PC-9 (cell line): ENCODE data around the gene FGD2.

ENCODE experiments used
- CTCF ChIP-seq: fragments of 200-600 bp; sonication (generic); conservative IDR thresholded peaks from 2 replicates; pipeline ENCODE4 v1.6.1; 2017; ENCODE audit warnings: mixed run types, antibody characterized with exemption, mild to moderate bottlenecking, moderate library complexity
- EZH2 ChIP-seq: fragments of 200-600 bp; sonication (generic); IDR thresholded peaks from 2 replicates; pipeline ENCODE4 v1.8.0; 2017; ENCODE audit warnings: antibody characterized with exemption, low read depth

- no peak for TF ChIP-seq CTCF
- no peak for TF ChIP-seq EZH2
Observed at GRCh38 chr6:37010402-37010892, 5.0 kb downstream of the FGD2 start.
